ENCODE measurements around the gene ADAM8. TPM values are rescaled to one million over a fixed set of nuclear protein-coding genes. Genes with fewer than 3 reads are reported as not detected.

Gene ADAM8
- total and polyA plus RNA-seq, 2 of the 8 experiments (the other 6 are each of a cell fraction or from before 2014, with no cell fraction given), result 4.6 TPM

DNA sequence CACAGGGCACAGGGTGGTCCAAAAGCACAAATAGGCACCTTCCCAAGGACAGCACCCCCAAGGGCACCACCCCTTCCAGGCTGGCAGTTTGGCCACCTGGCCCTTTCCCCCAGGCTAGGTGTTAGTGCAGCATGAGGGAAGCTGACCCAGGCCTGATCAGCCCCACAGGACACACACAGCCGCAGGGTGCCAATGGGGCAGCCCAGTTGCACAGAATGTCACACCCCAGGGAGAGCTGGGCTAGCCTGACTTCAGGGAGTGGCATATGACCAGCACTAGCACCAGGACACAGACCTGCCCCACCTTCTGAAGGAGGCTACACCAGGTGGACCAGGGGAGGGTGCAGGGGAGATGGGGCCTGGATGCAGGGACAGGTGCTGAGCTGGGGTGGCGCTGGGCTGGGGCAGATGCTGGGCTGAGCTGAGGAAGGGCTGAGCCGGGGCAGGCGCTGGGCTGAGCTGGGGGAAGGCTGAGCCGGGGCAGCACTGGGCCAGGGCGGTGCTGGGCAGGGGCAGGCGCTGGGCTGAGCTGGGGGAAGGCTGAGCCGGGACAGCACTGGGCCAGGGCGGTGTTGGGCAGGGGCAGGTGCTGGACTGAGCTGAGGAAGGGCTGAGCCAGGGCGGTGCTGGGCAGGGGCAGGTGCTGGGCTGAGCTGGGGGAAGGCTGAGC is 3.9 kb upstream of the ADAM8 start:
- no peak overlapping the region for H3K18ac ChIP-seq (ENCODE audit: extremely low read depth, low read length)

More for the DNA sequence above, 3.9 kb upstream of the ADAM8 start:
- Histone ChIP-seq H3K23ac (ENCODE audit: insufficient read length) (no peak overlapping the region), H3K14ac (ENCODE audit: insufficient read length) (no peak overlapping the region), H3K36me3 (ENCODE audit: control insufficient read depth in 2 of 4, insufficient read depth in 4 of 4, low read length in 3 of 4) (peaks cover 7 to 39% (median 21%) of the 10 kb centered on the region in 4 experiments), H3K79me1 (ENCODE audit: low read depth, low read length) (no peaks in the 10 kb centered on the region), H2BK120ac (replicated peaks; ENCODE audit: low read depth, low read length) (no peak overlapping the region), H2BK12ac (ENCODE audit: low read depth, low read length) (no peak overlapping the region), H3K9me3 (ENCODE audit: insufficient read depth in 2 of 2, low read depth in 1 of 2, low read length in 1 of 2) (no peaks in the 10 kb centered on the region), H2BK15ac (ENCODE audit: low read length) (no peak overlapping the region), H3K9ac (replicated peaks in 1 of 4; ENCODE audit: extremely low read depth in 1 of 4, low read depth in 3 of 4, low read length in 3 of 4) (no peak overlapping the region), H4K5ac (ENCODE audit: insufficient read length, low read depth, low read length) (no peak overlapping the region), H2AK5ac (ENCODE audit: low read depth, low read length) (no peak overlapping the region), H3K4me1 (replicated peaks in 1 of 4; ENCODE audit: control insufficient read depth in 3 of 4, insufficient read depth in 4 of 4, low read length in 3 of 4) (peaks cover 0 to 13% (median 7%) of the 10 kb centered on the region in 4 experiments; a peak in 5 of 7 replicates), H3K4ac (replicated peaks; ENCODE audit: insufficient read length, low read depth, low read length) (no peak overlapping the region), H3K4me3 (ENCODE audit: extremely low read depth in 1 of 4, insufficient read depth in 2 of 4, low read depth in 3 of 4, low read length in 4 of 4) (no peak overlapping the region), H4K20me1 (replicated peaks in 1 of 2; ENCODE audit: control insufficient read depth in 1 of 2, insufficient read depth in 2 of 2, low read length in 2 of 2) (peaks cover 0 to 10% of the 10 kb centered on the region in 2 experiments), H4K91ac (replicated peaks; ENCODE audit: insufficient read length, low read length) (no peak overlapping the region), H2BK20ac (ENCODE audit: low read length) (no peak overlapping the region), H3K23me2 (ENCODE audit: low read depth, low read length) (peaks cover 5% of the 10 kb centered on the region; the same call in 1 of the 2 replicates), H2BK5ac (ENCODE audit: low read depth, low read length) (no peak overlapping the region), H2AFZ (ENCODE audit: low read length) (no peak overlapping the region), H4K8ac (ENCODE audit: extremely low read depth, insufficient read depth, low read length) (no peak overlapping the region), H3K27ac (ENCODE audit: low read depth, low read length) (no peak overlapping the region), H3K56ac (replicated peaks; ENCODE audit: insufficient read length, low read depth, low read length) (no peak overlapping the region), H3K27me3 (replicated peaks in 1 of 4; ENCODE audit: control insufficient read depth in 3 of 4, extremely low read depth in 1 of 4, insufficient read depth in 3 of 4, low read length in 3 of 4) (peaks cover 0 to 7% (median 4%) of the 10 kb centered on the region in 4 experiments; a peak in 5 of 7 replicates), H3K4me2 (ENCODE audit: insufficient read depth in 1 of 2, low read depth in 2 of 2, low read length in 2 of 2) (no peak overlapping the region), H3K79me2 (ENCODE audit: control insufficient read depth in 1 of 2, insufficient read depth in 2 of 2, low read length in 2 of 2) (no peaks in the 10 kb centered on the region)
- WGBS, 2 experiments (ENCODE audit: extremely low coverage in 1 of 2, insufficient coverage in 1 of 2, insufficient read length in 1 of 2, insufficient replicate concordance in 2 of 2, low coverage in 1 of 2, low lambda C conversion rate in 2 of 2, missing lambda C conversion rate in 1 of 2), result 97% methylated on average over 6 of the region's 10 CpGs; no CpG with 5 or more reads in 1 of the 2 experiments
- ChIA-PET POLR2A (ENCODE audit: partially characterized antibody) (no interaction called here), CTCF (ENCODE audit: partially characterized antibody) (interaction anchor here (0.7 to 2.7 kb wide), 4 partner anchors 19 to 801 kb away, joined by 3 to 12 read pairs (median 3); no protein-coding TSS in a partner anchor)
- FAIRE-seq, result no peak
- TF ChIP-seq TCF12 (IDR thresholded peaks at IDR 0.05; ENCODE audit: low read depth, low read length) (no peak), RBBP5 (IDR thresholded peaks at IDR 0.05; ENCODE audit: borderline replicate concordance, low read depth, low read length) (no peak)
- TF ChIP-seq, protein P1, sequence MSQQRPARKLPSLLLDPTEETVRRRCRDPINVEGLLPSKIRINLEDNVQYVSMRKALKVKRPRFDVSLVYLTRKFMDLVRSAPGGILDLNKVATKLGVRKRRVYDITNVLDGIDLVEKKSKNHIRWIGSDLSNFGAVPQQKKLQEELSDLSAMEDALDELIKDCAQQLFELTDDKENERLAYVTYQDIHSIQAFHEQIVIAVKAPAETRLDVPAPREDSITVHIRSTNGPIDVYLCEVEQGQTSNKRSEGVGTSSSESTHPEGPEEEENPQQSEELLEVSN (IDR thresholded peaks at IDR 0.05), result no peak
- no peak for DNase-seq (ENCODE audit: low read depth in 1 of 2, low spot score in 2 of 2)
